HepG2 (cell line): Measurements from ENCODE around the gene ZNF527. TPM values are rescaled to one million over a fixed set of nuclear protein-coding genes. Genes with fewer than 3 reads are reported as not detected.

Experiments used
- ATAC-seq: fragments of 200-7000 bp; cut with Tn5 transposase; 3 replicates; pipeline ENCODE4 v1.9.1; 2020; ENCODE audit warnings: mild to moderate bottlenecking, moderate library complexity
- BruUV-seq: library from RNA; stranded (reverse); fragments of 400-500 nt; replicated peaks from 2 replicates; lab custom pipeline; 2021; lab: Mats Ljungman, UMichigan
- CTCF ChIA-PET: fragments of 300-600 bp; formaldehyde crosslinking; extraction: SDS; loops from one replicate; lab custom pipeline; 2021; ENCODE audit warnings: low total read pairs, inconsistent platforms, low intra/inter-chr PET ratio; lab: Yijun Ruan, JAX
- POLR2A ChIA-PET: fragments of 350-600 bp; sonication (Branson Sonifier 250); formaldehyde crosslinking; loops from one replicate; lab custom pipeline; 2020; ENCODE audit warnings: antibody characterized with exemption, inconsistent platforms; lab: Yijun Ruan, JAX
- DNase-seq: peaks from one replicate; pipeline ENCODE4 v3.0.0-alpha.2; 2015; ENCODE audit warnings: low spot score
- FAIRE-seq: peaks from 3 replicates; lab custom pipeline; 2011; peaks lifted over from hg19 to GRCh38; lab: Jason Lieb, UNC
- H2AFZ ChIP-seq: one replicate; pipeline ENCODE4 v1.6.1; 2011; ENCODE audit warnings: low read length, inconsistent platforms
- H3K27ac ChIP-seq: fragments of 300-600 bp; 3 replicates; pipeline ENCODE4 v1.8.0; 2011; ENCODE audit warnings: mixed run types, mild to moderate bottlenecking, mixed read lengths, low read length, inconsistent platforms; ENCODE audit not compliant: insufficient read depth; ENCODE audit errors: extremely low read length
- H3K27me3 ChIP-seq, 2 experiments: fragments of 200-600 bp in 1 of 2; 2 replicates in 1 of 2; 3 replicates in 1 of 2; pipeline versions ENCODE4 v1.6.0 to v1.8.0; 2011; ENCODE audit warnings: low read length in 2 of 2, mild to moderate bottlenecking in 2 of 2, moderate library complexity in 2 of 2, inconsistent platforms in 1 of 2; ENCODE audit not compliant: insufficient read depth in 2 of 2, control insufficient read depth in 1 of 2
- H3K36me3 ChIP-seq, 2 experiments: fragments of 200-600 bp in 1 of 2; replicated peaks in 1 of 2; 2 replicates in 1 of 2; 3 replicates in 1 of 2; pipeline versions ENCODE4 v1.5.1 to v1.8.0; 2011; ENCODE audit warnings: low read length in 2 of 2, inconsistent platforms in 1 of 2; ENCODE audit not compliant: insufficient read depth in 2 of 2, control insufficient read depth in 1 of 2
- H3K4me1 ChIP-seq: 2 replicates; pipeline ENCODE4 v1.5.1; 2012; ENCODE audit warnings: low read length, inconsistent platforms; ENCODE audit not compliant: insufficient read depth
- H3K4me2 ChIP-seq: 2 replicates; pipeline ENCODE4 v1.6.0; 2011; ENCODE audit warnings: low read depth, low read length, inconsistent platforms
- H3K4me3 ChIP-seq, 3 experiments: fragments of 200-600 bp in 1 of 3; sonication (generic), shearing (Covaris generic) in 1 of 3; replicated peaks in 1 of 3; 2 replicates each; pipeline ENCODE4 v1.5.1; 2011 to 2016; ENCODE audit warnings: low read length in 3 of 3, inconsistent platforms in 2 of 3, low read depth in 2 of 3, mild to moderate bottlenecking in 2 of 3, control low read depth in 1 of 3, mixed read lengths in 1 of 3; ENCODE audit not compliant: insufficient read depth in 1 of 3
- H3K79me2 ChIP-seq: one replicate; pipeline ENCODE4 v1.6.1; 2011; ENCODE audit warnings: low read length, inconsistent platforms; ENCODE audit not compliant: insufficient read depth
- H3K9ac ChIP-seq: 2 replicates; pipeline ENCODE4 v1.6.0; 2011; ENCODE audit warnings: mild to moderate bottlenecking, low read depth, low read length, inconsistent platforms; ENCODE audit not compliant: insufficient read depth
- H3K9me3 ChIP-seq: 2 replicates; pipeline ENCODE4 v1.5.1; 2012; ENCODE audit warnings: mild to moderate bottlenecking, low read length
- H4K20me1 ChIP-seq: 2 replicates; pipeline ENCODE4 v1.6.0; 2011; ENCODE audit warnings: inconsistent platforms, mild to moderate bottlenecking, low read length, moderate library complexity; ENCODE audit not compliant: insufficient read depth
- AGO1 ChIP-seq: fragments of 200-400 bp; formaldehyde crosslinking; IDR thresholded peaks from 2 replicates; pipeline ENCODE4 v1.6.1; 2017; ENCODE audit warnings: mild to moderate bottlenecking, low read depth, low read length, moderate library complexity; ENCODE audit not compliant: poor library complexity, severe bottlenecking
- ATF7-NPFF ChIP-seq: sonication (generic); formaldehyde crosslinking; IDR thresholded peaks from 2 replicates; pipeline ENCODE4 v1.8.1; 2023; ENCODE audit warnings: mild to moderate bottlenecking, low read depth, missing genetic modification reagents, moderate library complexity
- CBFB ChIP-seq: sonication (generic); formaldehyde crosslinking; IDR thresholded peaks from 2 replicates; pipeline ENCODE4 v1.4.0; 2020; ENCODE audit warnings: missing genetic modification reagents
- DR1 ChIP-seq: sonication (generic); formaldehyde crosslinking; IDR thresholded peaks from 2 replicates; pipeline ENCODE4 v1.8.0; 2021; ENCODE audit warnings: mild to moderate bottlenecking, missing genetic modification reagents, inconsistent platforms
- FOXC1 ChIP-seq: sonication (generic); formaldehyde crosslinking; IDR thresholded peaks from 2 replicates; pipeline ENCODE4 v1.8.0; 2022; ENCODE audit warnings: mild to moderate bottlenecking, missing genetic modification reagents, borderline replicate concordance
- HDAC1 ChIP-seq: sonication (generic); formaldehyde crosslinking; IDR thresholded peaks from 2 replicates; pipeline ENCODE4 v1.5.1; 2020; ENCODE audit warnings: mild to moderate bottlenecking, missing genetic modification reagents
- IRX3 ChIP-seq: sonication (generic); formaldehyde crosslinking; IDR thresholded peaks from 2 replicates; pipeline ENCODE4 v1.8.1; 2023; ENCODE audit warnings: mild to moderate bottlenecking, low read depth, missing genetic modification reagents, borderline replicate concordance
- NFKBIZ ChIP-seq: IDR thresholded peaks from 2 replicates; pipeline ENCODE4 v1.6.1; 2018; ENCODE audit warnings: missing genetic modification reagents, missing compliant biosample characterization
- REPIN1 ChIP-seq: sonication (generic); formaldehyde crosslinking; IDR thresholded peaks from 2 replicates; pipeline ENCODE4 v1.8.0; 2022; ENCODE audit warnings: missing genetic modification reagents, low read depth, mild to moderate bottlenecking, borderline replicate concordance
- SAP130 ChIP-seq: IDR thresholded peaks from 2 replicates; pipeline ENCODE4 v1.6.1; 2016; ENCODE audit warnings: low read depth
- ZFP41 ChIP-seq: sonication (generic); formaldehyde crosslinking; IDR thresholded peaks from 2 replicates; pipeline ENCODE4 v1.4.0; 2020; ENCODE audit warnings: mild to moderate bottlenecking, missing genetic modification reagents, borderline replicate concordance
- ZNF335 ChIP-seq: sonication (generic); formaldehyde crosslinking; IDR thresholded peaks from 2 replicates; pipeline ENCODE4 v1.4.0; 2020; ENCODE audit warnings: missing genetic modification reagents
- ZNF678 ChIP-seq: sonication (generic); formaldehyde crosslinking; IDR thresholded peaks from 2 replicates; pipeline ENCODE4 v1.4.0; 2020; ENCODE audit warnings: mild to moderate bottlenecking, missing genetic modification reagents
- ZNF709 ChIP-seq: sonication (generic); formaldehyde crosslinking; IDR thresholded peaks from 2 replicates; pipeline ENCODE4 v1.5.0; 2020; ENCODE audit warnings: mild to moderate bottlenecking, missing genetic modification reagents
- ZNF720 ChIP-seq: sonication (generic); formaldehyde crosslinking; IDR thresholded peaks from 2 replicates; pipeline ENCODE4 v1.4.0; 2020; ENCODE audit warnings: missing genetic modification reagents
- ZZZ3 ChIP-seq: sonication (generic); formaldehyde crosslinking; IDR thresholded peaks from 2 replicates; pipeline ENCODE4 v1.4.0; 2020; ENCODE audit warnings: missing genetic modification reagents, mild to moderate bottlenecking, borderline replicate concordance
- WGBS: methylation state at CpG from one replicate; pipeline ENCODE4 v1.1.6; 2017; ENCODE audit warnings: low lambda C conversion rate; 5-methylcytosine and 5-hydroxymethylcytosine counted together
- in situ Hi-C: cut with HindIII; loops from 2 replicates; pipeline ENCODE4 v1.10.0; 2017; ENCODE audit warnings: low pct_unique_long_range_greater_than_20kb; ENCODE audit not compliant: extremely low pct_ligation_motif_present
- intact Hi-C: fragments of 100-400 bp; cut with micrococcal nuclease; formaldehyde crosslinking; loops from one replicate; pipeline ENCODE4 v1.10.0; 2022; ENCODE audit not compliant: unreplicated experiment
- polyA plus RNA-seq, 8 experiments: library from polyadenylated mRNA; depleted of rRNA in 3 of 8; stranded (reverse) in 7 of 8; unstranded in 1 of 8; fragments of >200 nt; fragmentation: Illumina TruSeq in 4 of 8; extraction: Trizol in 4 of 8; gene quantifications; 2 replicates each; pipeline versions ENCODE4 v1.2.1 to v1.2.3, GENCODE V29; 2011 to 2016; ENCODE audit warnings: low read depth in 4 of 8, missing spikeins in 1 of 8, mixed read lengths in 1 of 8; ENCODE audit not compliant: insufficient read depth in 1 of 8
- total RNA-seq, 5 experiments: library from RNA; depleted of rRNA; stranded (reverse); fragments of >200 nt; fragmentation: Illumina TruSeq; extraction: Trizol; gene quantifications; 2 replicates each; pipeline ENCODE4 v1.2.3, GENCODE V29; 2016; ENCODE audit warnings: low read depth in 1 of 5
- TF ChIP-seq, protein P1 (sequence below): sonication (generic); formaldehyde crosslinking; conservative IDR thresholded peaks from 2 replicates; pipeline ENCODE4 v1.8.0; 2022; ENCODE audit warnings: low read depth, missing genetic modification reagents
- TF ChIP-seq, protein P2 (sequence below): sonication (generic); formaldehyde crosslinking; IDR thresholded peaks from 2 replicates; pipeline ENCODE4 v1.9.0; 2021; ENCODE audit warnings: missing genetic modification reagents, borderline replicate concordance

ZNF527 gene
- total and polyA plus RNA-seq, 2 of the 13 experiments (the other 11 are each of a cell fraction or from before 2014, with no cell fraction given): 1.0 to 3.5 TPM

DNA sequence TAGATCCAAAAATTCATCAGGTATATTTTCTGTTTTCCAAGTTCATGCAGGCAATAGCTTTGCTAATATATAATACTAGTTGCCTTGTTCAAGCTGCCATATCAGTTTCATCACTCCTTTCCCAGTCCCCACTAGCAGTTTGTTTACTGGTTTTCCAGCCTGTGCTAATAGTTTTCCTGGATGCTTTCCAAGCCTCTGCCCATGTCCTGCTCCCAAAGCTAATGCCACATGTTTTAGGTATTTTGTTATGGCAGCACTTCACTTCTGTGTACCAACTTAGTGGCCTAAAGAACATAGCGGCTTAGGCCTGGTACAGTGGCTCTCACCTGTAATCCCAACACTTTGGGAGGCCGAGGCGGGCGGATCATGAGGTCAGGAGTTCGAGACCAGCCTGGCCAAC is 28.1 kb upstream of the ZNF527 start:
- Histone ChIP-seq H3K79me2 (no peaks in the 10 kb centered on the region), H3K4me1 (no peaks in the 10 kb centered on the region), H3K4me3 (no peak overlapping the region), H3K36me3 (peaks cover 9 to 22% of the 10 kb centered on the region in 2 experiments), H3K9ac (no peak overlapping the region), H4K20me1 (no peaks in the 10 kb centered on the region), H3K27ac (no peak overlapping the region), H3K27me3 (no peaks in the 10 kb centered on the region), H3K9me3 (peaks cover 7% of the 10 kb centered on the region; the same call in 1 of the 2 replicates), H2AFZ (no peak overlapping the region), H3K4me2 (no peak overlapping the region)
- no peak for FAIRE-seq
- intact Hi-C loops: no loop called here
- no peak for DNase-seq
- POLR2A ChIA-PET: interaction anchor here (1.6 kb wide), 1 partner anchor 28 kb away, joined by 4 read pairs; the partner anchor contains the start of gene ZNF527
- CTCF ChIA-PET: no interaction called here
- ATAC-seq: no peak
- TF ChIP-seq HDAC1 (CRISPR knock-in tag) (no peak), SAP130 (CRISPR knock-in tag) (no peak), NFKBIZ (no peak), REPIN1 (CRISPR knock-in tag) (no peak), DR1 (CRISPR knock-in tag) (no peak), ZFP41 (CRISPR knock-in tag) (no peak), ZZZ3 (CRISPR knock-in tag) (no peak), ATF7-NPFF (CRISPR knock-in tag) (no peak), CBFB (CRISPR knock-in tag) (no peak), AGO1 (no peak), ZNF678 (no peak), IRX3 (CRISPR knock-in tag) (no peak), FOXC1 (CRISPR knock-in tag) (no peak), ZNF335 (no peak), ZNF709 (CRISPR knock-in tag) (no peak), ZNF720 (no peak)
- TF ChIP-seq, protein P1, sequence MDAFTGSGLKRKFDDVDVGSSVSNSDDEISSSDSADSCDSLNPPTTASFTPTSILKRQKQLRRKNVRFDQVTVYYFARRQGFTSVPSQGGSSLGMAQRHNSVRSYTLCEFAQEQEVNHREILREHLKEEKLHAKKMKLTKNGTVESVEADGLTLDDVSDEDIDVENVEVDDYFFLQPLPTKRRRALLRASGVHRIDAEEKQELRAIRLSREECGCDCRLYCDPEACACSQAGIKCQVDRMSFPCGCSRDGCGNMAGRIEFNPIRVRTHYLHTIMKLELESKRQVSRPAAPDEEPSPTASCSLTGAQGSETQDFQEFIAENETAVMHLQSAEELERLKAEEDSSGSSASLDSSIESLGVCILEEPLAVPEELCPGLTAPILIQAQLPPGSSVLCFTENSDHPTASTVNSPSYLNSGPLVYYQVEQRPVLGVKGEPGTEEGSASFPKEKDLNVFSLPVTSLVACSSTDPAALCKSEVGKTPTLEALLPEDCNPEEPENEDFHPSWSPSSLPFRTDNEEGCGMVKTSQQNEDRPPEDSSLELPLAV: no peak
- TF ChIP-seq, protein P2, sequence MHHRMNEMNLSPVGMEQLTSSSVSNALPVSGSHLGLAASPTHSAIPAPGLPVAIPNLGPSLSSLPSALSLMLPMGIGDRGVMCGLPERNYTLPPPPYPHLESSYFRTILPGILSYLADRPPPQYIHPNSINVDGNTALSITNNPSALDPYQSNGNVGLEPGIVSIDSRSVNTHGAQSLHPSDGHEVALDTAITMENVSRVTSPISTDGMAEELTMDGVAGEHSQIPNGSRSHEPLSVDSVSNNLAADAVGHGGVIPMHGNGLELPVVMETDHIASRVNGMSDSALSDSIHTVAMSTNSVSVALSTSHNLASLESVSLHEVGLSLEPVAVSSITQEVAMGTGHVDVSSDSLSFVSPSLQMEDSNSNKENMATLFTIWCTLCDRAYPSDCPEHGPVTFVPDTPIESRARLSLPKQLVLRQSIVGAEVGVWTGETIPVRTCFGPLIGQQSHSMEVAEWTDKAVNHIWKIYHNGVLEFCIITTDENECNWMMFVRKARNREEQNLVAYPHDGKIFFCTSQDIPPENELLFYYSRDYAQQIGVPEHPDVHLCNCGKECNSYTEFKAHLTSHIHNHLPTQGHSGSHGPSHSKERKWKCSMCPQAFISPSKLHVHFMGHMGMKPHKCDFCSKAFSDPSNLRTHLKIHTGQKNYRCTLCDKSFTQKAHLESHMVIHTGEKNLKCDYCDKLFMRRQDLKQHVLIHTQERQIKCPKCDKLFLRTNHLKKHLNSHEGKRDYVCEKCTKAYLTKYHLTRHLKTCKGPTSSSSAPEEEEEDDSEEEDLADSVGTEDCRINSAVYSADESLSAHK: no peak
- in situ Hi-C loops: no loop called here
- BruUV-seq: no TSS peak
- WGBS: 98% methylated on average over 5 of the region's 5 CpGs
